AG04449 (cell line): ENCODE measurements around the gene ANO2.
A peak's percentile ranks its signal among the peaks of the same experiment; 100 is the strongest.

Experiments
- CTCF ChIA-PET: fragments of 350-600 bp; formaldehyde crosslinking; extraction: SDS; loops from one replicate; lab custom pipeline; 2021; ENCODE audit warnings: antibody characterized with exemption; lab: Yijun Ruan, JAX
- POLR2A ChIA-PET: fragments of 400-600, 350-600 bp; formaldehyde crosslinking; extraction: SDS; loops from one replicate; lab custom pipeline; 2020; ENCODE audit warnings: antibody characterized with exemption, inconsistent platforms; lab: Yijun Ruan, JAX
- DNase-seq: peaks from one replicate; pipeline ENCODE4 v3.0.0-alpha.2; 2010; ENCODE audit warnings: low read depth, low spot score
- H3K4me3 ChIP-seq: 2 replicates; pipeline ENCODE4 v1.5.1; 2011; ENCODE audit warnings: low read depth, mild to moderate bottlenecking, control low read depth, low read length
- TF ChIP-seq, protein P1 (sequence below): IDR thresholded peaks from one replicate; pipeline ENCODE4 v1.5.1; 2011; ENCODE audit warnings: mild to moderate bottlenecking, moderate library complexity, low read length, control low read depth, inconsistent platforms; ENCODE audit not compliant: insufficient read depth; ENCODE audit errors: missing control alignments

ANO2 gene

GRCh38 chr12:5745251-5745888 lies 199.7 kb downstream of the ANO2 start:
- H3K4me3 ChIP-seq = no peak overlapping the region
- POLR2A ChIA-PET = interaction anchor here (1.5 kb wide), 1 partner anchor 313 kb away, joined by 4 read pairs; no protein-coding TSS in a partner anchor
- no peak for DNase-seq
- TF ChIP-seq, protein P1, sequence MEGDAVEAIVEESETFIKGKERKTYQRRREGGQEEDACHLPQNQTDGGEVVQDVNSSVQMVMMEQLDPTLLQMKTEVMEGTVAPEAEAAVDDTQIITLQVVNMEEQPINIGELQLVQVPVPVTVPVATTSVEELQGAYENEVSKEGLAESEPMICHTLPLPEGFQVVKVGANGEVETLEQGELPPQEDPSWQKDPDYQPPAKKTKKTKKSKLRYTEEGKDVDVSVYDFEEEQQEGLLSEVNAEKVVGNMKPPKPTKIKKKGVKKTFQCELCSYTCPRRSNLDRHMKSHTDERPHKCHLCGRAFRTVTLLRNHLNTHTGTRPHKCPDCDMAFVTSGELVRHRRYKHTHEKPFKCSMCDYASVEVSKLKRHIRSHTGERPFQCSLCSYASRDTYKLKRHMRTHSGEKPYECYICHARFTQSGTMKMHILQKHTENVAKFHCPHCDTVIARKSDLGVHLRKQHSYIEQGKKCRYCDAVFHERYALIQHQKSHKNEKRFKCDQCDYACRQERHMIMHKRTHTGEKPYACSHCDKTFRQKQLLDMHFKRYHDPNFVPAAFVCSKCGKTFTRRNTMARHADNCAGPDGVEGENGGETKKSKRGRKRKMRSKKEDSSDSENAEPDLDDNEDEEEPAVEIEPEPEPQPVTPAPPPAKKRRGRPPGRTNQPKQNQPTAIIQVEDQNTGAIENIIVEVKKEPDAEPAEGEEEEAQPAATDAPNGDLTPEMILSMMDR = peak; percentile 88
- CTCF ChIA-PET = interaction anchor here (0.6 to 4.4 kb wide), 64 partner anchors 8 to 724 kb away, joined by 3 to 52 read pairs (median 4); no protein-coding TSS in a partner anchor

- DNase-seq = no peak
- POLR2A ChIA-PET = no interaction called here
- no peak overlapping the region for H3K4me3 ChIP-seq
- CTCF ChIA-PET = no interaction called here
- TF ChIP-seq, protein P1 = no peak
Measured at GRCh38 chr12:5742258-5742657, 202.8 kb downstream of the ANO2 start.

GRCh38 chr12:5739917-5740316 lies 205.1 kb downstream of the ANO2 start:
- H3K4me3 ChIP-seq = no peak overlapping the region
- DNase-seq = no peak
- TF ChIP-seq, protein P1 = no peak
- ChIA-PET CTCF (interaction anchor here (0.9 to 1.5 kb wide), 3 partner anchors 10 to 312 kb away, joined by 3 to 4 read pairs (median 3); no protein-coding TSS in a partner anchor), POLR2A (no interaction called here)

GRCh38 chr12:5737778-5738177 lies 207.3 kb downstream of the ANO2 start:
- POLR2A ChIA-PET = no interaction called here
- DNase-seq = no peak
- CTCF ChIA-PET = interaction anchor here (1.2 to 5.2 kb wide), 3 partner anchors 8 to 301 kb away, joined by 3 to 52 read pairs (median 5); no protein-coding TSS in a partner anchor
- TF ChIP-seq, protein P1 = no peak
- no peak overlapping the region for H3K4me3 ChIP-seq

DNA sequence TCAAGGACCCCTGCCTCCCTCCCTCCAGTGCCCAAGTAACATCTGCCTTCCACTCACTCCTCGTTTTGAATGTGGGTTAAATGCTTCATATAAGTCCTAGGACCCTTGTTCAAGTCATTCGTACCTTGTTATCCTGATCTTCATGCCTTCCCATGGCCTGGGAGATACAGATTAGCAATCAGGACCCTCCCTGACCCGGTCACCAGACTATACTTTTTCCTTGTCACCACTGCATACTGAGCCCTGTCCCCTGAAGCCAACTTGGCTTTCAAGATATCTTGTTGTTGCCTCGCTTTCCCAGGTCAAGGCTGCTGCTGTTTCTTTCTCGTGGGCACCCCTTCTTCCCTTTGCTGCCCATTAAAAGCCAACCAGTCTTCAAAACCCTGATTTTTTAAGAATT lies 208.5 kb downstream of the ANO2 start:
- CTCF ChIA-PET = interaction anchor here (5.2 kb wide), 1 partner anchor 9 kb away, joined by 52 read pairs; no protein-coding TSS in a partner anchor
- H3K4me3 ChIP-seq = no peak overlapping the region
- TF ChIP-seq, protein P1 = no peak
- no peak for DNase-seq
- POLR2A ChIA-PET = no interaction called here

GRCh38 chr12:5736016-5736415 lies 209.0 kb downstream of the ANO2 start:
- TF ChIP-seq, protein P1 = no peak
- CTCF ChIA-PET = interaction anchor here (1.5 to 5.2 kb wide), 2 partner anchors 9 to 20 kb away, joined by 5 to 52 read pairs; no protein-coding TSS in a partner anchor
- POLR2A ChIA-PET = no interaction called here
- H3K4me3 ChIP-seq = no peak overlapping the region
- no peak for DNase-seq
